ENCODE measurements around the gene TNN. TPM values are rescaled to one million over a fixed set of nuclear protein-coding genes. Genes with fewer than 3 reads are reported as not detected.

The TNN gene
- total RNA-seq, 1 donor from 2014 or later = 0.06 TPM

- no peak for DNase-seq (ENCODE audit: extremely low read depth, low read depth, low spot score)
These were observed 4.8 kb upstream of the TNN start for GRCh38 chr1:175062858-175063257.

DNA sequence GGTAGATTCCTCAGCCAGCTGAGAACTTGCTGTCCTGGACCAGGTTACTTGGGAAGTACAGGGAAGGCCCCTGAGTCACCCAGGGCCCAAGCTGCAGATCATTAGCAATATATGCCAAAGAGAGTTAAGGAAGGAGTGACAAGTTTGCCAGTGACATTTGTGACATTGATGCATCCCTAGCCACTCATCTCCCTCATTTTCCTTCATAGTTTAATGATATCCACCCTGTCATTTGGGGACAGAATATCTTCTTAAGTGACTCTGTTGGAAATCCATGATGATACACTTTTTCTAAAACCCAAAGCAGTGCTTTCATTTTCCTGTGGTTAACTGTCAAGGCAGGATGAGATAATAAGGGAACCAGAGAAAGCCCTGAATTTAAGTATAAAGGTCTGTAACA lies 3.2 kb downstream of the TNN start:
- no peak for DNase-seq (ENCODE audit: extremely low read depth, low read depth, low spot score)

DNA sequence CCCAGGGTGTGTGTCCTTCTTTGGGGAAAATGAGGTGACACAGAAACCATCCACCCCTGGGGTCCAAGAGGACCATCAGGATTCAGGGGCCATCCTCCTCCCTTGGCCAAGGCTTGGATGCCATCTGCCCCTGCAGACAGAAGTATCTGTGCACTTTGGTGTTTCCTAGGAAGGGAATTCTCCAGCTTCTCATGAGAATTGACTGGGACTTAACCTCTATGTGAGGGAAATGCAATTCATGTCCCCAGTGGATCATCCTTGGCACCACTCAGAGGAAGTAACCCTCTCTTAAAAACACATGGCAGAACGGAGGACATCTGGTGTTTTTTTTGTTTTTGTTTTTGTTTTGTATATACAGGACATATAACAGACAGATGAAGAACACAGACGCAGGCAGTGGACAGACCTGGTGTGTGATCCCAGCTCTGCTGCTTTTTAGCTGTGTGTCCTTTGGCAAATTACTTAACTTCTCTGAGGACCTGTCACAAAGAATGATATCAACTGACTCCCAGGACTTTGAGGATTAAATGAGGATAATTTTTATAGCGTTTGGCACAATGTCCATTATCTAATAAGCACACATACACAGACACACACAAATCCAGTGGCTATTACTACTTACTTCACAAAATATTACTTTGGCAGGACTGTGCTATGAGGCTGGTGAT lies 3.8 kb downstream of the TNN start:
- no peak for DNase-seq (ENCODE audit: extremely low read depth, low read depth, low spot score)

DNA sequence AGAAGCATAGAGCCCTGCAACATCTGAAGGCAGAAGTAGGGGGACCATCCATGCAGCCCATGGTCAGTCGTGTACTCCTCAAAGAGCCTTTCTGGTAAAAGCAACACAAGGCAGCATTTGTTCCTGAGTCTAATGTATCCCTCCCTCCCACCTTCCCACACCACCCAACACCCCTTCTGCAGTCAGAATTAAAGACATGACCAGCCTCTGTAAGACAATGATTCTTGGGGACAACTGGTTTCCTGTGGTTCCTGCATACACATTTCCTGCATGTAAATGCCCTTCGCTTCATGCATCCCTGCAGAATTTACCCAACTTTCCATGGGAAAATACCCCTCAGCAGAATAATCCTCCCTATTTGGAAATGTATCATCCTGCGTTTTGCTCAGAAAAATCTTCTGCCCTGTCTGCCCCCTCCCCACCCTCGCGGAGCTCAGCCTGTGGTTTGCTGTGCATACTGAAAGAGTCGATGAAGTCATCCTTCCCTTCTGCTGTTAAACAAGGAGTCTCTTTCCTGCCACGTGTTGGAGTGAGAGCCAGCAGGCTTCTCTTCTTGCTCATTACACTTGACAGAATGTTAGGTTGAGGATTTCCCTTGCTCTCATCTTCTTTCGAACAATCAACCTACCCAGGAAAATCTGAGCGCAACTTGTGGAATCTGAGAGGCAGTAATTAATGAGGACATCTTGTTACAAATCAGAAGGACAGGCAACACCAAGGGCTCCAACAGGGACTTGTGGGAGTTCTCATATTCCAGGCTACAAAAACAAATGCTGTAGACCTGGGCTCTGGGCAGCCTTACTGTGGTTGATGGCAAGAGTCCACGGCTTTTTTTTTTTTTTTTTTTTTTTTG lies 4.7 kb downstream of the TNN start:
- DNase-seq (ENCODE audit: extremely low read depth, low read depth, low spot score) = peak; percentile 5

DNA sequence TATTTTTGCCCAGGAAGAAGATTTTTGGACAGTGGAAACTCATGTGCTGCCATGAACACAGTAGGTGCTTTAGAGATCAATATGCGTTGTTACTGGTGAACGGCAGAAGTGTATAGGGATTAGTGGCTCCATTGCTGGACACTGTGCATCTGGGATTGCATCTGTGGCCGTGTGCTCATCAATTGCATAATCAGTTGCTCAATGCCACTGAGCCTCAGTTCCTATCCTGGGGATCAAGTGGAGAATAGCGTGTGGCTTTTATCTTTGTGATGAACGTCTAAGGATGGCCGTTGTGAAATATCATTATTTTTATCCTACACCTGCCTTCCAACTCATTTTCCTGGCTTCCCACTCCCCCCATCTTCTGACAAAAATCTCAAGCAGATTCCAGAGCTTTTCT lies 5.4 kb downstream of the TNN start:
- DNase-seq (ENCODE audit: extremely low read depth, low read depth, low spot score) = no peak

DNA sequence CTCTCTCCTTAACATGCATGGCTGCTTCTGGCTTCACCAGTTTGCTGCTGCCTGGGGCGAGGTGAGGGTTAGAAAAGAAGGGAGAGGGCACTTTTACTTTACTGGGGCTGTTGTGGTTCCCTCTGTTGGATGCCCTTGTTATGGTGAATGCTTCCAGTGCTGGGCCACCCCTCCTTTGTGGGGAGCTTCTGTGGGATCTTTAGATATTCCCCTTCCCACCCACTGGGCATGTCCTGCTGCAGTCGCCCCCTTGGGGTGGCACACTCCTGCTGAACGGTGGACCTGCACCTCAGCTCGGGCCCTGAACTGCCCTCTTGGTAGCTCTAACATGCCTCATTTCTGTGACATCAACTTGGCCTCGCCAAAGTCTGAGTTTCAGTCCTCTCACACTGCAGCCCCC lies 6.0 kb downstream of the TNN start:
- DNase-seq (ENCODE audit: extremely low read depth, low read depth, low spot score) = no peak

DNA sequence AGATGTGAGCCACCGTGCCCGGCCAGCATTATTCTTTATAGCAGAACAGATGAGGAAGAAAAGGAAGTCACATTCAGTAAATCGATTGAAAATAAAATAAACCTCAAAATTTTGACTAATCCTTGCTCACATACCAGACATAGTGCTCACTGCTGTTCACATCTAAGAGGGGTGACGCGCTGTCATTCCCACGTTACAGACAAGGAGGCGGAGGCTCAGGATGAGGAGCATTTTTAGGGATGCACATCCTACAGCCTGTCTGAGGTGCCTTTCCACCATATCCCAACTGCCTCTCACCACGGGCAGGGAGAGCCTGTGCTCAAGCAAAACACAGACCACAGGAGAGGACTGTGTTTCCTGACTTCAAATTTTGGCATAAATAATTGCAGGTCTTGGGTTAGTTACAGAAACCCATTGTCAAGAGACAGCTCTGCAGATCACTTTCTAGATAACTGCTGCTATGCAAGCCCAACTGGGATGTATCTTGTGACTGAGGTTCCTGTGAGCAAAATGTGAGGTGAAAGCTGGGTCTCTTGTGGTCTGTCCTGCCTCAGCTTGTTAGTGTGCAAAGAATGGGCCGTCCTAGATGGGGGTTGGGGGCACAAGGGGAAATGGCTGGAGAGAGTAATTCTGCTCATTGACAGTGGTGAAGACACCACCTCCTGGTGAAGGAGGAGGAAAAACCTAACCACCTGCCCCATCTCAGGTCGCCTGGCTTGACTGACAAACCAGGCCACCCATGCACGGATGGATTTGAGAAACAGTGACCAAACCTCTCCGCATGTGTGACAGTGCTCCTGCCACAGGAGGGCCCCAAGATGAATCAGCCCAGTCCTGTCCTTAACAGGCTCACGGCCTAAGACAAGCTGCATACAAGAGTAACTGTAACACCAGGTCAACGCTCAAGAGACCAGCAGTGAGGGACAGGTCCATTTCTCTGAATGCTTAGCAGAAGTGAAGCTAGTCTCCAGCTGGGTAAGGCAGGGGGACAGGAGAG lies 8.2 kb downstream of the TNN start:
- no peak for DNase-seq (ENCODE audit: extremely low read depth, low read depth, low spot score)

GRCh38 chr1:175077356-175078030 lies 9.9 kb downstream of the TNN start:
- DNase-seq (ENCODE audit: extremely low read depth, low read depth, low spot score) = no peak

DNA sequence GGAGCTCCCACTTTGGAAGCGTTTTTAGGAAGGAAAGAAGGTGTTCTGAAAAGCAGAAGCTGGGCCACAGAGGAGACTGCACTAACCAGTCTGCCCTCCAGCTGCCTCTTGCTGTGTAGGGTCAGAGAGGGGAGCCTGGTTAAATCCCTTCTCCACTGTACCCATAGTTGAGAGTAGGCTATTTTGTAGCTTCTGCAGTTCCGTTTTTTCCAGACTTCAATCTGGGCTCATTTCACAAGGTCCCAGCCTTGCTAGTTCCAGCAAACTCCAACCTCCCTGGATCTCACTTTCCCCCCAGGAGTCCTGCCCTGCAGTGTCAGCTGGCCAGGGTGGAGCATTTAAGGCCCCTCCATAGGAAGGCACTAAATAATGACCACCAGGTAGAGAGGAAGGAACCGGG lies 11.0 kb downstream of the TNN start:
- no peak for DNase-seq (ENCODE audit: extremely low read depth, low read depth, low spot score)

DNA sequence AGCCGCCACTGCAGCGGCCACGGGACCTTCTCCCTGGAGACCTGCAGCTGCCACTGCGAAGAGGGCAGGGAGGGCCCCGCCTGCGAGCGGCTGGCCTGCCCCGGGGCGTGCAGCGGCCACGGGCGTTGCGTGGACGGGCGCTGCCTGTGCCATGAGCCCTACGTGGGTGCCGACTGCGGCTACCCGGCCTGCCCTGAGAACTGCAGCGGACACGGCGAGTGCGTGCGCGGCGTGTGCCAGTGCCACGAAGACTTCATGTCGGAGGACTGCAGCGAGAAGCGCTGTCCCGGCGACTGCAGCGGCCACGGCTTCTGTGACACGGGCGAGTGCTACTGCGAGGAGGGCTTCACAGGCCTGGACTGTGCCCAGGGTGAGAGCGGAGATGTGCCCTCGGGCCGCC lies 11.7 kb downstream of the TNN start:
- DNase-seq (ENCODE audit: extremely low read depth, low read depth, low spot score) = no peak

DNA sequence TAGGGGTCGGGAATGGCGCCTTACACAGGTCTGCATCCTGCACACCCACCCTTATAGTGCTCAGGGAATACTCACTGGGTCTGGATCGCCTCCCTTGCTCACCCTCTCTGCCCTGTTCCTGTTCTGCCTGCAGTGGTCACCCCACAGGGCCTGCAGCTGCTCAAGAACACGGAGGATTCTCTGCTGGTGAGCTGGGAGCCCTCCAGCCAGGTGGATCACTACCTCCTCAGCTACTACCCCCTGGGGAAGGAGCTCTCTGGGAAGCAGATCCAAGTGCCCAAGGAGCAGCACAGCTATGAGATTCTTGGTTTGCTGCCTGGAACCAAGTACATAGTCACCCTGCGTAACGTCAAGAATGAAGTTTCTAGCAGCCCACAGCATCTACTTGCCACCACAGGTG lies 12.4 kb downstream of the TNN start:
- no peak for DNase-seq (ENCODE audit: extremely low read depth, low read depth, low spot score)

GRCh38 chr1:175081983-175082382 lies 14.3 kb downstream of the TNN start:
- DNase-seq (ENCODE audit: extremely low read depth, low read depth, low spot score) = no peak

- DNase-seq (ENCODE audit: extremely low read depth, low read depth, low spot score) = no peak
These were observed 20.9 kb downstream of the TNN start for GRCh38 chr1:175088525-175088951.

DNA sequence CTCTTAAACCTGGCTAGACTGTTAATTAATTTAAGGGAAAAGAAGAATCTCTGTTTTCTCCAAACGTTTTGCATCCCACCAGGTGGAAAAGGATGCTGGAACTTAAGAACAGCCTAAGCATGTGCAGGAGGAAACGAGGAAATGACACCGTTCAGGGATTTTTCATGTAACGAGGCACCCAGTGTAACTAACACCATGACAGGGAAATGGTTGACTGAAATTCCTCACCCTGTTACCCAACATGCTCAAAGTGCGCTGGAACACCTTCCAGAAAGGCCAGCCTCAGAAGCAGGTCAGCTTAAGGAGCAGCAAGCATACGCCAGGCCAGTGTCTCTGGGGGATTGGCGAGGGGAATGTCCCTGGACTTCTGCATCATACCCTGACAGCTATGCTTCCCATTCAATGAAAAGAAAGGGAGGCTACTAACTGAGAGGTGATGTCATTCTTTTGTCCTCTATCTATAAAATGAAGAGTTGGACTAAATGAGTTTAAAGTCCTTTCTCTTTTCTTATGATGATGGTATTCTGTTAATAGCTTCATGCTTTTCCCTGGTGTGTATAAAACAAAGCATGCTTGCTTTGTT lies 21.6 kb downstream of the TNN start:
- no peak for DNase-seq (ENCODE audit: extremely low read depth, low read depth, low spot score)

DNA sequence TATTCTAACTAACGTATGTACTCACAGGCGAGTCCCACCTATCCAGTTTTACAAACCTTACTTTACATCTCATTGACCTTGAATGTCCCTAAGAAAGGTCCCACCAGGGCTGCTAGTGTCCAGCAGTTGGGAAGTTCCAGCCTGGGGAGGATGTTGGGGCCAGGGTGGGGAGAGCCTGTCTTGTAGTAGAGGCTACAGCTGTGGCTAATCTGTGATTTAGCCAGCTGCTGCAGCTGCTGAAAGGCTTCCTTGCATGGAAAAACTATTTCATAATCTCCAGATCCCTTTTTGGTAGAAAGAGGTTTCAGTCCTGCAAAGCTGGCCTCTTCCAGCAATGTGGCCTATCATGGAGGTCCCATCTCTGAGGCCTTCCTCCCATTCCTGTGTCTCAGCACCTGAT lies 23.1 kb downstream of the TNN start:
- DNase-seq (ENCODE audit: extremely low read depth, low read depth, low spot score) = no peak

- DNase-seq (ENCODE audit: extremely low read depth, low read depth, low spot score) = no peak
These were observed 27.0 kb downstream of the TNN start for GRCh38 chr1:175094626-175095025.

GRCh38 chr1:175095069-175095468 lies 27.4 kb downstream of the TNN start:
- DNase-seq (ENCODE audit: extremely low read depth, low read depth, low spot score) = no peak

DNA sequence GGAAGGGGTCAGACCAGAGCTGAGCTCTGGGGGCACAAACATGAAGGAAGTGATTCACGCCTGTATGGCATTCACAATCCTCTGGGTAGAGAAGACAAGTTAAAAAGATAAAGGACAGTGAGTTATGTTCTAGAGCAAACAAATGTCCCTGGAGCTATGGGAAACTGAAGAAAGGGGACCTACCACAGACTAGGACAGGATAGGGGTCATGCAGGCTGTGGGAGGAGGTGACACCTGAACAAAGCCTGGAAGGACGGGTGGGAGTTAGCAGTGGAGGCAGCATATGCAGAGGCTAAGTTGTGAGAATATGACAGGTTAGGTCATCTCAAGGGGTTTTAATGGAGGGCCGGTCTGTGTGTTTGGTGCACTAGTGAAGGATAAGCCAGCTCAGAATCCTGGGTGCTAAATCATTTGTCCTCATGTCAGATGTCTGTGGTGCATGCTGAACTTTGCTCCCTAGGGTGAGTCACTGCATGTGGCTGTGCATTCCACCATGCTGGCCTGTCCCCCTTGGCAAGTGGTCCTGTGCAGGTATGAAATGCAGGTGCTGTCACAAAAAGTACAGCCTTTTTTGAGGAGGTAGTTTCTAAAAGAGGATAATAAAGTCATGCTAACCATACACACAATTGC lies 28.5 kb downstream of the TNN start:
- no peak for DNase-seq (ENCODE audit: extremely low read depth, low read depth, low spot score)

GRCh38 chr1:175097361-175097760 lies 29.7 kb downstream of the TNN start:
- no peak for DNase-seq (ENCODE audit: extremely low read depth, low read depth, low spot score)

DNA sequence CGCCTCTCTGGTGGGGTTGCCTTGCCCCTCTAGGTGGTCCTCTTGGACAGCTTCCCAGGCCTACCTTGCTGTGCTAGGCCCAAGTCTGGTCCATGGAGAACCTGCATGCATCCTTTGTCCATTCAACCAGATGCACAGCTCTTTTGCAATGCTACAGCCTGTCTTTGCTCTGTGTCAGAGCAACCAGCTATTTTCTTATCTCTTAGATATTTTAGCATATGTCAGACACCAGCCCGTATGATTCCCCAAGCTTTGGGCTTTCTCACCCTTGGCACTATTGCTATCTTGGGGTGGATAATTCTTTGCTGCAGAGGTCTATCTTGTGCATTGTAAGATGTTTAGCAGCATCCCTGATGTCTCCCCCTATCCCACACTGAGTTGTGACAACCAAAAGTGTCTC lies 32.3 kb downstream of the TNN start:
- DNase-seq (ENCODE audit: extremely low read depth, low read depth, low spot score) = no peak
